ENCODE measurements around the gene ZBTB43. TPM values are rescaled to one million over a fixed set of nuclear protein-coding genes. Genes with fewer than 3 reads are reported as not detected.

ZBTB43 gene
- 10 to 100 TPM; 17.8 to 31.4 (median 28.2) TPM for total RNA-seq
- 1 to 10 TPM; 6.9 to 7.9 TPM for polyA plus RNA-seq
- total RNA-seq = 32.2 reads per million, percentile 61 among the genes with 10 or more reads in this experiment

- Mint-ChIP-seq H3K4me1 (peaks cover 32 to 50% (median 41%) of the 10 kb centered on the region in 7 donors), H3K9me3 (peaks cover 0 to 7% (median 2%) of the 10 kb centered on the region in 11 donors), H3K27me3 (peaks cover 0 to 3% (median 0%) of the 10 kb centered on the region in 5 donors), H3K4me3 (peak within 1 kb of the TSS; percentile 81 to 99 (median 97)), H3K27ac (peak within 1 kb of the TSS; percentile 91 to 99 (median 95)), H3K36me3 (peaks cover 0 to 9% (median 4%) of the 10 kb centered on the region in 5 donors)
- H3K36me3 ChIP-seq (ENCODE audit: control insufficient read depth in 2 of 3, insufficient read depth in 3 of 3, low read length in 3 of 3) = peaks cover 0 to 5% (median 0%) of the 10 kb centered on the region in 3 experiments
- no peaks in the 10 kb centered on the region for H3K27me3 ChIP-seq (ENCODE audit: control insufficient read depth in 2 of 2, insufficient read depth in 2 of 2, low read length in 2 of 2)
- peak within 1 kb of the TSS; percentile 83 for H3K27ac ChIP-seq (ENCODE audit: low read depth, low read length)
- no peaks in the 10 kb centered on the region for H3K9me3 ChIP-seq (ENCODE audit: control insufficient read depth in 2 of 3, low read length in 3 of 3)
- ATAC-seq = peak; percentile 90
- intact Hi-C loops (cut with micrococcal nuclease) = loop anchor here (1.0 to 10.0 kb wide), 6 partner anchors 55 to 1940 kb away; partner anchors contain the start of genes ZBTB34 (in 2 of the 2), ARPC5L (in 1 of the 2), LRSAM1 (in 1 of the 2) and RALGPS1 (in 1 of the 2)
- ChIA-PET POLR2A (interaction anchor here (0.7 to 4.7 kb wide), 6 partner anchors 14 to 98 kb away, joined by 3 to 28 read pairs (median 4); no protein-coding TSS in a partner anchor), CTCF (interaction anchor here (1.6 to 2.1 kb wide), 2 partner anchors 15 to 99 kb away, joined by 4 to 6 read pairs; no protein-coding TSS in a partner anchor)
- H3K4me3 ChIP-seq (ENCODE audit: low read length) = peak within 1 kb of the TSS; percentile 72
- peaks cover 10 to 17% of the 10 kb centered on the region in 2 donors for H3K4me1 ChIP-seq (ENCODE audit: control insufficient read depth in 2 of 2, insufficient read depth in 2 of 2, low read length in 2 of 2)
- DNase-seq = peak; percentile 95 to 98 (median 98)
Observed at GRCh38 chr9:126804696-126805553, at the start of gene ZBTB43. TSS of gene ZBTB43 (plus strand) at chr9:126805040. CDS start at chr9:126832510, 27,470 bp downstream.

- Histone ChIP-seq H3K9me3 (ENCODE audit: control insufficient read depth in 2 of 3, low read length in 3 of 3) (no peaks in the 10 kb centered on the region), H3K27ac (ENCODE audit: low read depth, low read length) (no peak overlapping the region), H3K27me3 (ENCODE audit: control insufficient read depth in 2 of 2, insufficient read depth in 2 of 2, low read length in 2 of 2) (no peaks in the 10 kb centered on the region), H3K4me1 (ENCODE audit: control insufficient read depth in 2 of 2, insufficient read depth in 2 of 2, low read length in 2 of 2) (no peaks in the 10 kb centered on the region), H3K4me3 (ENCODE audit: low read length) (no peak overlapping the region), H3K36me3 (ENCODE audit: control insufficient read depth in 2 of 3, insufficient read depth in 3 of 3, low read length in 3 of 3) (no peaks in the 10 kb centered on the region)
- ChIA-PET CTCF (no interaction called here), POLR2A (no interaction called here)
- Mint-ChIP-seq H3K4me1 (no peaks in the 10 kb centered on the region), H3K27ac (no peak overlapping the region), H3K9me3 (no peaks in the 10 kb centered on the region), H3K36me3 (no peaks in the 10 kb centered on the region), H3K27me3 (peaks cover 0 to 6% (median 0%) of the 10 kb centered on the region in 5 donors), H3K4me3 (no peak overlapping the region)
- DNase-seq (peak in 1 of 9 donors; percentile 7), ATAC-seq (no peak)
- intact Hi-C loops (cut with micrococcal nuclease) = no loop called here
Observed at GRCh38 chr9:126755317-126755875, 49.4 kb upstream of the ZBTB43 start.

- Mint-ChIP-seq H3K27ac (no peak overlapping the region), H3K36me3 (no peaks in the 10 kb centered on the region)
Observed at GRCh38 chr9:126756238-126756637, 48.6 kb upstream of the ZBTB43 start.

GRCh38 chr9:126756876-126757415, 47.9 kb upstream of the ZBTB43 start:
- H3K27me3 ChIP-seq (ENCODE audit: control insufficient read depth in 2 of 2, insufficient read depth in 2 of 2, low read length in 2 of 2) = no peaks in the 10 kb centered on the region
- H3K4me1 Mint-ChIP-seq = no peaks in the 10 kb centered on the region
- no peaks in the 10 kb centered on the region for H3K9me3 ChIP-seq (ENCODE audit: control insufficient read depth in 2 of 3, low read length in 3 of 3)
- POLR2A ChIA-PET = no interaction called here
- H3K4me3 Mint-ChIP-seq = no peak overlapping the region
- H3K27ac ChIP-seq (ENCODE audit: low read depth, low read length) = no peak overlapping the region
- no peaks in the 10 kb centered on the region for H3K4me1 ChIP-seq (ENCODE audit: control insufficient read depth in 2 of 2, insufficient read depth in 2 of 2, low read length in 2 of 2)
- no peak overlapping the region for H3K4me3 ChIP-seq (ENCODE audit: low read length)
- no peak overlapping the region for H3K27ac Mint-ChIP-seq
- ATAC-seq (no peak), DNase-seq (no peak)
- no peaks in the 10 kb centered on the region for H3K36me3 Mint-ChIP-seq
- intact Hi-C loops (cut with micrococcal nuclease) = no loop called here
- CTCF ChIA-PET = interaction anchor here (0.6 kb wide), 2 partner anchors 10 to 24 kb away, joined by 3 to 4 read pairs; no protein-coding TSS in a partner anchor
- H3K36me3 ChIP-seq (ENCODE audit: control insufficient read depth in 2 of 3, insufficient read depth in 3 of 3, low read length in 3 of 3) = no peaks in the 10 kb centered on the region
- peaks cover 0 to 4% (median 0%) of the 10 kb centered on the region in 5 donors for H3K27me3 Mint-ChIP-seq
- H3K9me3 Mint-ChIP-seq = no peaks in the 10 kb centered on the region

More at GRCh38 chr9:126756238-126756637, 48.6 kb upstream of the ZBTB43 start:
- no peaks in the 10 kb centered on the region for H3K27me3 ChIP-seq (ENCODE audit: control insufficient read depth in 2 of 2, insufficient read depth in 2 of 2, low read length in 2 of 2)
- DNase-seq (no peak), ATAC-seq (no peak)
- no peaks in the 10 kb centered on the region for H3K9me3 ChIP-seq (ENCODE audit: control insufficient read depth in 2 of 3, low read length in 3 of 3)
- Mint-ChIP-seq H3K27me3 (peaks cover 0 to 3% (median 0%) of the 10 kb centered on the region in 5 donors), H3K4me1 (no peaks in the 10 kb centered on the region), H3K4me3 (no peak overlapping the region), H3K9me3 (no peaks in the 10 kb centered on the region)
- H3K4me1 ChIP-seq (ENCODE audit: control insufficient read depth in 2 of 2, insufficient read depth in 2 of 2, low read length in 2 of 2) = no peaks in the 10 kb centered on the region
- ChIA-PET CTCF (no interaction called here), POLR2A (no interaction called here)
- no peaks in the 10 kb centered on the region for H3K36me3 ChIP-seq (ENCODE audit: control insufficient read depth in 2 of 3, insufficient read depth in 3 of 3, low read length in 3 of 3)
- no peak overlapping the region for H3K27ac ChIP-seq (ENCODE audit: low read depth, low read length)
- intact Hi-C loops (cut with micrococcal nuclease) = no loop called here
- no peak overlapping the region for H3K4me3 ChIP-seq (ENCODE audit: low read length)

- Mint-ChIP-seq H3K27ac (no peak overlapping the region), H3K27me3 (peaks cover 0 to 4% (median 0%) of the 10 kb centered on the region in 5 donors), H3K9me3 (no peaks in the 10 kb centered on the region), H3K4me1 (no peaks in the 10 kb centered on the region), H3K4me3 (no peak overlapping the region), H3K36me3 (no peaks in the 10 kb centered on the region)
- Histone ChIP-seq H3K9me3 (ENCODE audit: control insufficient read depth in 2 of 3, low read length in 3 of 3) (no peaks in the 10 kb centered on the region), H3K4me3 (ENCODE audit: low read length) (no peak overlapping the region), H3K27ac (ENCODE audit: low read depth, low read length) (no peak overlapping the region), H3K27me3 (ENCODE audit: control insufficient read depth in 2 of 2, insufficient read depth in 2 of 2, low read length in 2 of 2) (no peaks in the 10 kb centered on the region), H3K36me3 (ENCODE audit: control insufficient read depth in 2 of 3, insufficient read depth in 3 of 3, low read length in 3 of 3) (no peaks in the 10 kb centered on the region), H3K4me1 (ENCODE audit: control insufficient read depth in 2 of 2, insufficient read depth in 2 of 2, low read length in 2 of 2) (no peaks in the 10 kb centered on the region)
- CTCF ChIA-PET = interaction anchor here (0.9 kb wide), 1 partner anchor 22 kb away, joined by 3 read pairs; no protein-coding TSS in a partner anchor
- DNase-seq = no peak
- POLR2A ChIA-PET = no interaction called here
- intact Hi-C loops (cut with micrococcal nuclease) = no loop called here
- no peak for ATAC-seq
Observed at GRCh38 chr9:126758916-126759585, 45.8 kb upstream of the ZBTB43 start.

GRCh38 chr9:126761274-126761673, 43.6 kb upstream of the ZBTB43 start:
- H3K27ac Mint-ChIP-seq = no peak overlapping the region
- POLR2A ChIA-PET = no interaction called here
- H3K36me3 ChIP-seq (ENCODE audit: control insufficient read depth in 2 of 3, insufficient read depth in 3 of 3, low read length in 3 of 3) = no peaks in the 10 kb centered on the region

More at GRCh38 chr9:126761274-126761673, 43.6 kb upstream of the ZBTB43 start:
- Mint-ChIP-seq H3K27me3 (peaks cover 0 to 4% (median 0%) of the 10 kb centered on the region in 5 donors), H3K9me3 (no peaks in the 10 kb centered on the region), H3K4me1 (no peaks in the 10 kb centered on the region), H3K36me3 (no peaks in the 10 kb centered on the region), H3K4me3 (no peak overlapping the region)
- H3K4me3 ChIP-seq (ENCODE audit: low read length) = no peak overlapping the region
- intact Hi-C loops (cut with micrococcal nuclease) = no loop called here
- no peaks in the 10 kb centered on the region for H3K27me3 ChIP-seq (ENCODE audit: control insufficient read depth in 2 of 2, insufficient read depth in 2 of 2, low read length in 2 of 2)
- ATAC-seq (no peak), DNase-seq (no peak)
- H3K9me3 ChIP-seq (ENCODE audit: control insufficient read depth in 2 of 3, low read length in 3 of 3) = no peaks in the 10 kb centered on the region
- CTCF ChIA-PET = interaction anchor here (1.1 kb wide), 1 partner anchor 55 kb away, joined by 5 read pairs; no protein-coding TSS in a partner anchor
- no peaks in the 10 kb centered on the region for H3K4me1 ChIP-seq (ENCODE audit: control insufficient read depth in 2 of 2, insufficient read depth in 2 of 2, low read length in 2 of 2)
- no peak overlapping the region for H3K27ac ChIP-seq (ENCODE audit: low read depth, low read length)
